WI38 (cell line): ENCODE measurements around the gene MAIP1.

Experiments used
- H3K4me3 ChIP-seq: 2 replicates; pipeline ENCODE4 v1.5.1; 2011; ENCODE audit warnings: low read depth, mild to moderate bottlenecking, control low read depth, low read length
- TF ChIP-seq, protein P1 (sequence below): IDR thresholded peaks from 2 replicates; pipeline ENCODE4 v1.5.1; 2012; ENCODE audit warnings: low read depth, mild to moderate bottlenecking, control low read depth, low read length

Gene MAIP1

DNA sequence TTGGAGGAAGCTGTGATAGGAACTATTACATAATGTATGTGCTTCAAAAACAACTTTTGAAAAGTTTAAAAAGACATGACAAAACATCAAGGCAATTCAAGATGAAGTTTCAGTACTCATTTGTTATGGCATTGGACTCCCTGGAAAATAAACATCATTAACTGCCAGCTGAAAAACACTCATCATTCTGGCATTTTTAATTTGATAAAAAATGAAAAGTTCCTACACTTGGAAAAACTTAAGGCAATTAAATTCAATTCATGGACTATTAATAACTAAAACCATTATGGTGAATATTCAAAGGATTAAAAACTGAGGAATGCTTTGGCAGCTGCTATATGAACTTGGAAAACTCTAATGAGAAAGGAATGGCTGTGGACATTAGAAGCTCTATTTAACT is 8.5 kb upstream of the MAIP1 start:
- TF ChIP-seq, protein P1, sequence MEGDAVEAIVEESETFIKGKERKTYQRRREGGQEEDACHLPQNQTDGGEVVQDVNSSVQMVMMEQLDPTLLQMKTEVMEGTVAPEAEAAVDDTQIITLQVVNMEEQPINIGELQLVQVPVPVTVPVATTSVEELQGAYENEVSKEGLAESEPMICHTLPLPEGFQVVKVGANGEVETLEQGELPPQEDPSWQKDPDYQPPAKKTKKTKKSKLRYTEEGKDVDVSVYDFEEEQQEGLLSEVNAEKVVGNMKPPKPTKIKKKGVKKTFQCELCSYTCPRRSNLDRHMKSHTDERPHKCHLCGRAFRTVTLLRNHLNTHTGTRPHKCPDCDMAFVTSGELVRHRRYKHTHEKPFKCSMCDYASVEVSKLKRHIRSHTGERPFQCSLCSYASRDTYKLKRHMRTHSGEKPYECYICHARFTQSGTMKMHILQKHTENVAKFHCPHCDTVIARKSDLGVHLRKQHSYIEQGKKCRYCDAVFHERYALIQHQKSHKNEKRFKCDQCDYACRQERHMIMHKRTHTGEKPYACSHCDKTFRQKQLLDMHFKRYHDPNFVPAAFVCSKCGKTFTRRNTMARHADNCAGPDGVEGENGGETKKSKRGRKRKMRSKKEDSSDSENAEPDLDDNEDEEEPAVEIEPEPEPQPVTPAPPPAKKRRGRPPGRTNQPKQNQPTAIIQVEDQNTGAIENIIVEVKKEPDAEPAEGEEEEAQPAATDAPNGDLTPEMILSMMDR: no peak
- no peak overlapping the region for H3K4me3 ChIP-seq

DNA sequence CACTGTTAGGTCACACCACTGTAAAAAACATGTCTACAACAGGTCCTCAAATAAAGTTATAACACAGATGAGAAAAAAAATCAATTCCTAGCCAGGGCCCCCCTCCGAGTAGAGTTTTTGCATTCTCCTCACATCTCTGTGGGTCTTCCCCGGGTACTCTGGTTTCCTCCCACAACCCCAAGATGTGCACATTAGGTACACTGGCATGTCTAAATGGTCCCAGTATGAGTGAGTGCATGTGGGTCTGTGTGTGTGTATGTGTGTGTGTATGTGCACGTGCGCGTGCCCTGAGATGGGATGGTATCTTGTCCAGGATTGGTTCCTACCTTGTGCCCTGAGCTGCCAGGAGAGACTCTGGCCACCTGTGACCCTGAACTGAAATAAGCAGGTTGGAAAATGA is 5.0 kb upstream of the MAIP1 start:
- H3K4me3 ChIP-seq: no peak overlapping the region
- TF ChIP-seq, protein P1: no peak

DNA sequence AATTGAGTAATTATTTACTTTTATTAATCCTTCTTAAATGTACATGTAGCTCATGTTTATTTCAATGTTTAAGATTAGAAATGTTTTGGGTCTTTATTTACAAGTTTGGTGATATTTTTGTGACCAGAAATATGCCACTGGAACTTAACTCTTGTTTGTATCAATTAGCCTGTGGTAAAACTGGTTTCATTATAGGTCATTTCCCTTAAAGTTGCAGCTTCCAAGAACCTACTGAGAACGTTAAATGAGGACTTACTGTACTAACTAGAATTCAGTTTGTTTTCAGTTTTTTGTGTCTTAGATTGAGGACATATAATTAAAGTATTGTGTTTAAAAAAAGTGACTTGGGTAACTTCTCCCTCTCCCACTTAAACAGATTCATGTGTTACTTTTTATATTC is 4.4 kb upstream of the MAIP1 start:
- TF ChIP-seq, protein P1: no peak
- no peak overlapping the region for H3K4me3 ChIP-seq

DNA sequence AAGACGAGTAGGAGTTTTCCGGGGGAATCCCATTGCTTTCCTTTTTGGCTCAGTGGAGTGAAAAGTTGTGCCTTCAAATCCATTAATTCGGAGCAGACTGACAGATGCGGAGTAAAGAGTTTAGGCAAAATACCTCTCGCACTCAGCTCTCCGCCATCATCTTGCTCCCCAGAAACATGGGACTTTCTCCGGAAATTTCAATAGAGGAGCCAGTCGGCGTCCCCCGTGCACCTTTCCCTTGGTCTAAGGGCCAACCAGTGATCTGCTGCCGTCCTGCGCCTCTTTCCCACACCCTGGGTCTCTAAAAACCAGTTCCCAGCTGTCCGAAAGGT is 409 bp upstream of the MAIP1 start:
- H3K4me3 ChIP-seq: peak overlapping the region; percentile 98
- TF ChIP-seq, protein P1: no peak

DNA sequence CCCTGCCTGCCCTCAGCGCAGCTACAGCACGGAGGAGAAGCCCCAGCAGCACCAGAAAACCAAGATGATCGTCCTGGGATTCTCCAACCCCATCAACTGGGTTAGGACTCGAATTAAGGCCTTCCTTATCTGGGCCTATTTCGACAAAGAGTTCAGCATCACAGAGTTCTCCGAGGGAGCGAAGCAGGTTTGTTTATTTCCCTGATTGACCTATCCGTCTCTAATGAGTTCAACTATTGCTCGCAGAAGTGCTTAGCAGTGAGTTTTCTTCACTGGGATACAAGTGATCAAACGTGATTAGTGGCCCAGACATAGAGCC is 639 bp downstream of the MAIP1 start:
- TF ChIP-seq, protein P1: no peak
- peak overlapping the region; percentile 98 for H3K4me3 ChIP-seq

DNA sequence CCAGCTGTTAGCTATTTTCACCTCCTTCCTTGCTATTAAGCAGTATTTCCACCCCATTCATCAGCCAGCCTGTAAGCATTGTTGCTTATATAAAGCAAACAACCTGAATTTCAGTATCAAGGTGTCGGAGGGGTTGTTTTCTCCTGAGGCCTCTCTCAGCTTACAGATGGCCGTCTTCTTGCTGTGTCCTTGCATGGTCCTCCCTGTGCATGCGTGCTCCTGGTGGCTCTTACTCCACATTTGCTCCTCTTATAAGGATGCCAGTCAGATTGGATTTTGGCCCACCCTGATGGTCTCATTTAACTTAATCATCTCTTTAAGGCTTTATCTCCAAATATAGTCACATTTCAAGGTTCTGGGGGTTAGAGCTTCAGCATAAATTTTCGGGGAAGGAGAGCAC is 2.6 kb downstream of the MAIP1 start:
- H3K4me3 ChIP-seq: no peak overlapping the region
- TF ChIP-seq, protein P1: no peak

DNA sequence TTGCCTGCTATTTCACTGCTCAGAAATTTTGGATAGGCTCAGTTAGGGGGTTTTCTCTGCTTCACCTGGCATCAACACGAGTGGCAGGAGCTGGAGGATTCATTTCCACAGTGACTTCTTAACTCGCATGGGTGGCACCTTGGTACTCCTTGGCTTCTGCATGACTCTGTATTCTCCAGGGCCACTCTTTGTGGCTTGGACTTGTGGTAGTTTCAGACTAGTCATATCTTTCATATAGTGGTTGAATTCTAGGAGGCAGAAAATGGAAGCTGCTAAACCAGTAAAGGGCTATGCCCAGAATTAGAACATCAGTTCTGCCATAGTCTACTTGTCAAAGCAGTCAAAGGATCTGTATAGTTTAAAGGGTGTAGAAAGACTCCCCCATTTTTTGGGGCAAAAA is 6.8 kb downstream of the MAIP1 start:
- TF ChIP-seq, protein P1: no peak
- no peak overlapping the region for H3K4me3 ChIP-seq
